ENCODE results near the gene CPM.
A peak's percentile ranks its signal among the peaks of the same experiment; 100 is the strongest.

The CPM gene

GRCh38 chr12:68943848-68944247 is 10.9 kb upstream of the CPM start:
- Mint-ChIP-seq H3K4me1 (ENCODE audit: low read depth) (peaks cover 12% of the 10 kb centered on the region), H3K9me3 (no peaks in the 10 kb centered on the region), H3K4me3 (no peak overlapping the region), H3K27ac (no peak overlapping the region), H3K36me3 (ENCODE audit: low read depth) (no peaks in the 10 kb centered on the region), H3K27me3 (ENCODE audit: low read depth) (no peaks in the 10 kb centered on the region)
- no peak for DNase-seq (ENCODE audit: low spot score)

- H3K9me3 Mint-ChIP-seq: no peaks in the 10 kb centered on the region
- no peaks in the 10 kb centered on the region for H3K36me3 Mint-ChIP-seq (ENCODE audit: low read depth)
- H3K4me1 Mint-ChIP-seq (ENCODE audit: low read depth): peaks cover 20% of the 10 kb centered on the region
- H3K4me3 Mint-ChIP-seq: no peak overlapping the region
- H3K27me3 Mint-ChIP-seq (ENCODE audit: low read depth): no peaks in the 10 kb centered on the region
- no peak for DNase-seq (ENCODE audit: low spot score)
- H3K27ac Mint-ChIP-seq: no peak overlapping the region
Measured at GRCh38 chr12:68940731-68941130, 7.8 kb upstream of the CPM start.

GRCh38 chr12:68939505-68939904 is 6.5 kb upstream of the CPM start:
- no peak overlapping the region for H3K4me3 Mint-ChIP-seq
- H3K4me1 Mint-ChIP-seq (ENCODE audit: low read depth): peaks cover 17% of the 10 kb centered on the region
- H3K36me3 Mint-ChIP-seq (ENCODE audit: low read depth): no peaks in the 10 kb centered on the region
- H3K27ac Mint-ChIP-seq: no peak overlapping the region
- H3K27me3 Mint-ChIP-seq (ENCODE audit: low read depth): no peaks in the 10 kb centered on the region
- no peaks in the 10 kb centered on the region for H3K9me3 Mint-ChIP-seq
- DNase-seq (ENCODE audit: low spot score): no peak

- no peak overlapping the region for H3K27ac Mint-ChIP-seq
- no peak for DNase-seq (ENCODE audit: low spot score)
- no peak overlapping the region for H3K4me3 Mint-ChIP-seq
- H3K27me3 Mint-ChIP-seq (ENCODE audit: low read depth): peaks cover 3% of the 10 kb centered on the region
- peaks cover 26% of the 10 kb centered on the region for H3K4me1 Mint-ChIP-seq (ENCODE audit: low read depth)
- peaks cover 12% of the 10 kb centered on the region for H3K36me3 Mint-ChIP-seq (ENCODE audit: low read depth)
- H3K9me3 Mint-ChIP-seq: no peaks in the 10 kb centered on the region
Measured at GRCh38 chr12:68934392-68934791, 1.4 kb upstream of the CPM start.

- Mint-ChIP-seq H3K27me3 (ENCODE audit: low read depth) (peaks cover 3% of the 10 kb centered on the region), H3K36me3 (ENCODE audit: low read depth) (peaks cover 25% of the 10 kb centered on the region), H3K27ac (peak overlapping the region; percentile 86), H3K4me1 (ENCODE audit: low read depth) (peaks cover 28% of the 10 kb centered on the region), H3K4me3 (peak overlapping the region; percentile 94), H3K9me3 (peaks cover 10% of the 10 kb centered on the region)
- no peak for DNase-seq (ENCODE audit: low spot score)
Measured at GRCh38 chr12:68932128-68932960, 627 bp downstream of the CPM start.

GRCh38 chr12:68930178-68930577 is 2.8 kb downstream of the CPM start:
- H3K27me3 Mint-ChIP-seq (ENCODE audit: low read depth): peaks cover 3% of the 10 kb centered on the region
- H3K4me3 Mint-ChIP-seq: peak overlapping the region; percentile 36
- H3K9me3 Mint-ChIP-seq: peaks cover 10% of the 10 kb centered on the region
- peaks cover 27% of the 10 kb centered on the region for H3K36me3 Mint-ChIP-seq (ENCODE audit: low read depth)
- H3K4me1 Mint-ChIP-seq (ENCODE audit: low read depth): peaks cover 20% of the 10 kb centered on the region
- H3K27ac Mint-ChIP-seq: no peak overlapping the region
- DNase-seq (ENCODE audit: low spot score): no peak

- no peaks in the 10 kb centered on the region for H3K27me3 Mint-ChIP-seq (ENCODE audit: low read depth)
- H3K4me3 Mint-ChIP-seq: no peak overlapping the region
- peaks cover 10% of the 10 kb centered on the region for H3K9me3 Mint-ChIP-seq
- H3K27ac Mint-ChIP-seq: peak overlapping the region; percentile 21
- peaks cover 18% of the 10 kb centered on the region for H3K36me3 Mint-ChIP-seq (ENCODE audit: low read depth)
- DNase-seq (ENCODE audit: low spot score): no peak
- peaks cover 27% of the 10 kb centered on the region for H3K4me1 Mint-ChIP-seq (ENCODE audit: low read depth)
Measured at GRCh38 chr12:68924546-68924945, 8.4 kb downstream of the CPM start.

GRCh38 chr12:68919581-68920239 is 13.3 kb downstream of the CPM start:
- no peaks in the 10 kb centered on the region for H3K9me3 Mint-ChIP-seq
- H3K4me1 Mint-ChIP-seq (ENCODE audit: low read depth): peaks cover 37% of the 10 kb centered on the region
- DNase-seq (ENCODE audit: low spot score): peak; percentile 69
- H3K27ac Mint-ChIP-seq: no peak overlapping the region
- H3K27me3 Mint-ChIP-seq (ENCODE audit: low read depth): no peaks in the 10 kb centered on the region
- H3K4me3 Mint-ChIP-seq: no peak overlapping the region
- H3K36me3 Mint-ChIP-seq (ENCODE audit: low read depth): peaks cover 1% of the 10 kb centered on the region

GRCh38 chr12:68918960-68919359 is 14.0 kb downstream of the CPM start:
- H3K9me3 Mint-ChIP-seq: no peaks in the 10 kb centered on the region
- H3K27me3 Mint-ChIP-seq (ENCODE audit: low read depth): no peaks in the 10 kb centered on the region
- H3K27ac Mint-ChIP-seq: no peak overlapping the region
- peak; percentile 52 for DNase-seq (ENCODE audit: low spot score)
- peaks cover 36% of the 10 kb centered on the region for H3K4me1 Mint-ChIP-seq (ENCODE audit: low read depth)
- H3K4me3 Mint-ChIP-seq: no peak overlapping the region
- H3K36me3 Mint-ChIP-seq (ENCODE audit: low read depth): peaks cover 1% of the 10 kb centered on the region

- H3K4me3 Mint-ChIP-seq: no peak overlapping the region
- H3K4me1 Mint-ChIP-seq (ENCODE audit: low read depth): peaks cover 21% of the 10 kb centered on the region
- no peak overlapping the region for H3K27ac Mint-ChIP-seq
- H3K27me3 Mint-ChIP-seq (ENCODE audit: low read depth): no peaks in the 10 kb centered on the region
- no peaks in the 10 kb centered on the region for H3K36me3 Mint-ChIP-seq (ENCODE audit: low read depth)
- no peaks in the 10 kb centered on the region for H3K9me3 Mint-ChIP-seq
- DNase-seq (ENCODE audit: low spot score): no peak
Measured at GRCh38 chr12:68915055-68915454, 17.9 kb downstream of the CPM start.

GRCh38 chr12:68913682-68914081 is 19.3 kb downstream of the CPM start:
- no peak overlapping the region for H3K4me3 Mint-ChIP-seq
- DNase-seq (ENCODE audit: low spot score): no peak
- peaks cover 24% of the 10 kb centered on the region for H3K4me1 Mint-ChIP-seq (ENCODE audit: low read depth)
- no peak overlapping the region for H3K27ac Mint-ChIP-seq
- H3K27me3 Mint-ChIP-seq (ENCODE audit: low read depth): no peaks in the 10 kb centered on the region
- H3K9me3 Mint-ChIP-seq: no peaks in the 10 kb centered on the region
- peaks cover under 1% of the 10 kb centered on the region for H3K36me3 Mint-ChIP-seq (ENCODE audit: low read depth)

- Mint-ChIP-seq H3K27me3 (ENCODE audit: low read depth) (no peaks in the 10 kb centered on the region), H3K4me3 (no peak overlapping the region), H3K4me1 (ENCODE audit: low read depth) (peaks cover 24% of the 10 kb centered on the region), H3K36me3 (ENCODE audit: low read depth) (peaks cover 5% of the 10 kb centered on the region), H3K9me3 (no peaks in the 10 kb centered on the region), H3K27ac (no peak overlapping the region)
- DNase-seq (ENCODE audit: low spot score): no peak
Measured at GRCh38 chr12:68912916-68913315, 20.1 kb downstream of the CPM start.

- no peak for DNase-seq (ENCODE audit: low spot score)
- H3K4me1 Mint-ChIP-seq (ENCODE audit: low read depth): peaks cover 24% of the 10 kb centered on the region
- H3K27me3 Mint-ChIP-seq (ENCODE audit: low read depth): no peaks in the 10 kb centered on the region
- H3K36me3 Mint-ChIP-seq (ENCODE audit: low read depth): peaks cover 5% of the 10 kb centered on the region
- H3K9me3 Mint-ChIP-seq: no peaks in the 10 kb centered on the region
- H3K27ac Mint-ChIP-seq: no peak overlapping the region
- no peak overlapping the region for H3K4me3 Mint-ChIP-seq
Measured at GRCh38 chr12:68911197-68911718, 21.7 kb downstream of the CPM start.

GRCh38 chr12:68910128-68910527 is 22.8 kb downstream of the CPM start:
- H3K4me1 Mint-ChIP-seq (ENCODE audit: low read depth): peaks cover 15% of the 10 kb centered on the region
- no peaks in the 10 kb centered on the region for H3K27me3 Mint-ChIP-seq (ENCODE audit: low read depth)

More at GRCh38 chr12:68910128-68910527, 22.8 kb downstream of the CPM start:
- no peak overlapping the region for H3K27ac Mint-ChIP-seq
- no peak for DNase-seq (ENCODE audit: low spot score)
- no peaks in the 10 kb centered on the region for H3K9me3 Mint-ChIP-seq
- H3K4me3 Mint-ChIP-seq: no peak overlapping the region
- peaks cover 5% of the 10 kb centered on the region for H3K36me3 Mint-ChIP-seq (ENCODE audit: low read depth)
